ENCODE results near the gene ZNF804A. TPM values are rescaled to one million over a fixed set of nuclear protein-coding genes. Genes with fewer than 3 reads are reported as not detected.

ZNF804A gene
- total and polyA plus RNA-seq, 2 of the 4 experiments (the other 2 are of a cell fraction), result 2.2 to 2.7 TPM

DNA sequence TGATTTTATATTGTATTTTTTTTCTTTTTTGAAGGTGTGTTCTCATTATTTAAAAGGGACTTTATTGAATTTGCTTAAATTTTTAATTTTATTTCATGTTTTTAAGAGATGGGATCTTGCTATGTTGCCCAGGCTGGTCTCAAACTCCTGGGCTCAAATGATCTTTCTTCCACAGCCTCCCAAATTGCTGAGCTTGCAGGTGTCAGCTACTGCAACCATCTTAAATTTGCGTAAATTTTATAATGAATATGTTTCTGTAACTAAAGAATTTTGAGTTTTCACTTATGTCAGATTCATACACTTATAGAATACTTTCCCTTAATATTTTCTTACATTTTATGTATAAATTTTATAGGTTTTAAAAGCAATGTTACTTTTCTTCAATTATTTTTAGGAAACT is 157.8 kb downstream of the ZNF804A start:
- Histone ChIP-seq H4K20me1 (ENCODE audit: insufficient read depth, low read length) (no peaks in the 10 kb centered on the region), H3K4ac (ENCODE audit: low read depth, low read length) (no peak overlapping the region), H4K5ac (ENCODE audit: low read depth, low read length) (no peak overlapping the region), H4K91ac (ENCODE audit: insufficient read depth, low read depth, low read length) (no peak overlapping the region), H2BK120ac (ENCODE audit: low read depth, low read length) (no peak overlapping the region), H3K14ac (replicated peaks; ENCODE audit: low read depth, low read length) (no peak overlapping the region), H4K8ac (ENCODE audit: low read depth in 2 of 2, low read length in 2 of 2) (no peak overlapping the region), H3K79me1 (ENCODE audit: low read depth in 1 of 2, low read length in 2 of 2) (no peaks in the 10 kb centered on the region; a peak in 1 of 4 replicates), H3K9ac (ENCODE audit: low read depth, low read length) (no peak overlapping the region), H3K4me2 (ENCODE audit: low read depth, low read length) (no peak overlapping the region), H2BK20ac (ENCODE audit: low read depth, low read length) (no peak overlapping the region), H2BK15ac (ENCODE audit: low read depth, low read length) (no peak overlapping the region), H3K27me3 (ENCODE audit: control insufficient read depth, insufficient read depth, low read length) (no peaks in the 10 kb centered on the region), H3K36me3 (ENCODE audit: control insufficient read depth, insufficient read depth, low read length) (no peaks in the 10 kb centered on the region), H3K4me3 (ENCODE audit: insufficient read depth, low read depth, low read length) (no peak overlapping the region), H2AK9ac (replicated peaks; ENCODE audit: low read depth, low read length, poor library complexity) (no peak overlapping the region), H3K4me1 (ENCODE audit: control insufficient read depth, insufficient read depth, low read length) (no peaks in the 10 kb centered on the region), H2BK5ac (ENCODE audit: low read depth, low read length, poor library complexity, severe bottlenecking) (no peak overlapping the region), H2AK5ac (ENCODE audit: low read depth, low read length) (no peak overlapping the region), H3K9me3 (ENCODE audit: control insufficient read depth, insufficient read depth, low read length) (no peaks in the 10 kb centered on the region), H2AFZ (replicated peaks; ENCODE audit: low read length, poor library complexity) (no peak overlapping the region), H3K27ac (ENCODE audit: insufficient read depth, low read length) (no peak overlapping the region), H3K18ac (ENCODE audit: low read depth, low read length) (no peak overlapping the region), H3K9me1 (ENCODE audit: insufficient read depth, low read length) (no peaks in the 10 kb centered on the region), H3K56ac (ENCODE audit: extremely low read depth, insufficient read depth, low read length) (no peak overlapping the region), H3K23ac (ENCODE audit: low read depth, low read length) (no peak overlapping the region)
- no CpG with 5 or more reads among the region's 1 CpG for WGBS, 2 experiments (ENCODE audit: extremely low coverage in 2 of 2, insufficient read length in 1 of 2)
- in situ Hi-C loops (cut with MboI; ENCODE audit: low sequenced_read_pairs), result no loop called here
- ChIA-PET CTCF (no interaction called here), POLR2A (ENCODE audit: unreplicated experiment) (no interaction called here)
- TF ChIP-seq RAD21 (IDR thresholded peaks at IDR 0.05; ENCODE audit: low read length) (no peak), NFE2L2 (IDR thresholded peaks at IDR 0.05; ENCODE audit: low read depth, low read length) (no peak), MXI1 (IDR thresholded peaks at IDR 0.05; ENCODE audit: borderline replicate concordance, low read depth, low read length) (no peak), RCOR1 (IDR thresholded peaks at IDR 0.05; ENCODE audit: insufficient replicate concordance, low read length) (no peak), CTCF (conservative IDR thresholded peaks at IDR 0.05; ENCODE audit: low read depth, low read length) (no peak), MAFK (IDR thresholded peaks at IDR 0.05; ENCODE audit: low read depth, low read length) (peak; percentile 57)
- dilution Hi-C loops (cut with HindIII; ENCODE audit: low sequenced_read_pairs, unreplicated experiment), result no loop called here
- DNase-seq (no peak), ATAC-seq (ENCODE audit: low read depth) (no peak)
- BruUV-seq (replicated peaks), result no TSS peak
- intact Hi-C loops (cut with micrococcal nuclease), result no loop called here
